ENCODE data around the gene ZHX3. TPM values are rescaled to one million over a fixed set of nuclear protein-coding genes. Genes with fewer than 3 reads are reported as not detected.

ZHX3 gene
- total and polyA plus RNA-seq, 9 of the 15 experiments (the other 6 are each of a cell fraction or from before 2014, with no cell fraction given): 0.80 to 14.6 (median 4.9) TPM

DNA sequence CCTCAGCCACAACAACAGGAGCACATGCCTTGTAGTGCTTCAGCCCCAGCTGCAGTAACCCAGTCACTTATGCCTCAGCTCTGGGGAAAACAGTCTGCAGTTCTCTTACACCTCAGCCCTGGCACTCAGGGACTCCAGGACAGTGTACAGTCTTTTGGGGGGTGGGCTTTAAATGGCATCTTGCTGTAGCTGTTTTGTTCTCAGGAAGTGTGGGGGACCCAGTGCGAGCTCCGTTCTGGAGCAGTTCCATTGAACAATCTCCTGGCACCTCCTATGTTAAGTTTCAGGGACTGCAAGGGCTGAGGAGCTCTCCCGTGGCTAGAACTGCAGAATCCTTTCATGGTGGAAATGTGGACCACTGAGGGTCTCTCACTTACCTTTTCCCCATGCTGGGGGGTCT, 125.0 kb downstream of the ZHX3 start (continued):
- TF ChIP-seq, protein P1, sequence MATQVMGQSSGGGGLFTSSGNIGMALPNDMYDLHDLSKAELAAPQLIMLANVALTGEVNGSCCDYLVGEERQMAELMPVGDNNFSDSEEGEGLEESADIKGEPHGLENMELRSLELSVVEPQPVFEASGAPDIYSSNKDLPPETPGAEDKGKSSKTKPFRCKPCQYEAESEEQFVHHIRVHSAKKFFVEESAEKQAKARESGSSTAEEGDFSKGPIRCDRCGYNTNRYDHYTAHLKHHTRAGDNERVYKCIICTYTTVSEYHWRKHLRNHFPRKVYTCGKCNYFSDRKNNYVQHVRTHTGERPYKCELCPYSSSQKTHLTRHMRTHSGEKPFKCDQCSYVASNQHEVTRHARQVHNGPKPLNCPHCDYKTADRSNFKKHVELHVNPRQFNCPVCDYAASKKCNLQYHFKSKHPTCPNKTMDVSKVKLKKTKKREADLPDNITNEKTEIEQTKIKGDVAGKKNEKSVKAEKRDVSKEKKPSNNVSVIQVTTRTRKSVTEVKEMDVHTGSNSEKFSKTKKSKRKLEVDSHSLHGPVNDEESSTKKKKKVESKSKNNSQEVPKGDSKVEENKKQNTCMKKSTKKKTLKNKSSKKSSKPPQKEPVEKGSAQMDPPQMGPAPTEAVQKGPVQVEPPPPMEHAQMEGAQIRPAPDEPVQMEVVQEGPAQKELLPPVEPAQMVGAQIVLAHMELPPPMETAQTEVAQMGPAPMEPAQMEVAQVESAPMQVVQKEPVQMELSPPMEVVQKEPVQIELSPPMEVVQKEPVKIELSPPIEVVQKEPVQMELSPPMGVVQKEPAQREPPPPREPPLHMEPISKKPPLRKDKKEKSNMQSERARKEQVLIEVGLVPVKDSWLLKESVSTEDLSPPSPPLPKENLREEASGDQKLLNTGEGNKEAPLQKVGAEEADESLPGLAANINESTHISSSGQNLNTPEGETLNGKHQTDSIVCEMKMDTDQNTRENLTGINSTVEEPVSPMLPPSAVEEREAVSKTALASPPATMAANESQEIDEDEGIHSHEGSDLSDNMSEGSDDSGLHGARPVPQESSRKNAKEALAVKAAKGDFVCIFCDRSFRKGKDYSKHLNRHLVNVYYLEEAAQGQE (IDR thresholded peaks at IDR 0.05; ENCODE audit: borderline replicate concordance): no peak
- TF ChIP-seq, protein P1 (CRISPR knock-in tag; IDR thresholded peaks at IDR 0.05; ENCODE audit: low read depth): no peak
- TF ChIP-seq RNF2 (IDR thresholded peaks at IDR 0.05): no peak
- TF ChIP-seq, protein P2, sequence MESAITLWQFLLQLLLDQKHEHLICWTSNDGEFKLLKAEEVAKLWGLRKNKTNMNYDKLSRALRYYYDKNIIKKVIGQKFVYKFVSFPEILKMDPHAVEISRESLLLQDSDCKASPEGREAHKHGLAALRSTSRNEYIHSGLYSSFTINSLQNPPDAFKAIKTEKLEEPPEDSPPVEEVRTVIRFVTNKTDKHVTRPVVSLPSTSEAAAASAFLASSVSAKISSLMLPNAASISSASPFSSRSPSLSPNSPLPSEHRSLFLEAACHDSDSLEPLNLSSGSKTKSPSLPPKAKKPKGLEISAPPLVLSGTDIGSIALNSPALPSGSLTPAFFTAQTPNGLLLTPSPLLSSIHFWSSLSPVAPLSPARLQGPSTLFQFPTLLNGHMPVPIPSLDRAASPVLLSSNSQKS (CRISPR knock-in tag; IDR thresholded peaks at IDR 0.05): no peak
- no peak for TF ChIP-seq IRF2 (CRISPR knock-in tag; IDR thresholded peaks at IDR 0.05)
- no peak for TF ChIP-seq ZNF589 (CRISPR knock-in tag; IDR thresholded peaks at IDR 0.05; ENCODE audit: low read depth)
- TF ChIP-seq ZNF780A (CRISPR knock-in tag; IDR thresholded peaks at IDR 0.05): no peak
- no peak for TF ChIP-seq KLF6 (CRISPR knock-in tag; IDR thresholded peaks at IDR 0.05; ENCODE audit: borderline replicate concordance)
